GM12801 (cell line): ENCODE data around the gene POLR3E.

Experiments used
- TF ChIP-seq, protein P1 (sequence below): IDR thresholded peaks from one replicate; pipeline ENCODE4 v1.5.1; 2011; ENCODE audit warnings: control low read depth; ENCODE audit not compliant: insufficient read length; ENCODE audit errors: extremely low read depth

The POLR3E gene

DNA sequence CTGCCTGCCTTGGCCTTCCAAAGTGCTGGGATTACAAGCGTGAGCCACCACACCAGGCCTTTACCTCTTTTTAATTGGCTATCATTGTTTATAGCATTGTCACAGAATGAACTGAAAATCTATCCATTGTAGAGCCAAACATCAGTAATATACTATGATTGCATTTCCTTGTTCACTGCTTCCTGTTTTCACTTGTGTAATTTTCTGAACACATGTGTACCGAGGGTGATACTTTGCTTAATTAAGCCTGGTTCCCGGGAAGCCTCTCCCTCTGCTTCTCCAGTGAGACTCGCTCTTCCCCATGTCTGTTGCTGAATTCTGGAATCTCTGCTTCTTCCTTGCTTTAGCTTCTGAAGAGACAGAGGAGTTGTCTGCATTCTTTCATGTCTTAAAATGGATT lies 33.1 kb downstream of the POLR3E start:
- TF ChIP-seq, protein P1, sequence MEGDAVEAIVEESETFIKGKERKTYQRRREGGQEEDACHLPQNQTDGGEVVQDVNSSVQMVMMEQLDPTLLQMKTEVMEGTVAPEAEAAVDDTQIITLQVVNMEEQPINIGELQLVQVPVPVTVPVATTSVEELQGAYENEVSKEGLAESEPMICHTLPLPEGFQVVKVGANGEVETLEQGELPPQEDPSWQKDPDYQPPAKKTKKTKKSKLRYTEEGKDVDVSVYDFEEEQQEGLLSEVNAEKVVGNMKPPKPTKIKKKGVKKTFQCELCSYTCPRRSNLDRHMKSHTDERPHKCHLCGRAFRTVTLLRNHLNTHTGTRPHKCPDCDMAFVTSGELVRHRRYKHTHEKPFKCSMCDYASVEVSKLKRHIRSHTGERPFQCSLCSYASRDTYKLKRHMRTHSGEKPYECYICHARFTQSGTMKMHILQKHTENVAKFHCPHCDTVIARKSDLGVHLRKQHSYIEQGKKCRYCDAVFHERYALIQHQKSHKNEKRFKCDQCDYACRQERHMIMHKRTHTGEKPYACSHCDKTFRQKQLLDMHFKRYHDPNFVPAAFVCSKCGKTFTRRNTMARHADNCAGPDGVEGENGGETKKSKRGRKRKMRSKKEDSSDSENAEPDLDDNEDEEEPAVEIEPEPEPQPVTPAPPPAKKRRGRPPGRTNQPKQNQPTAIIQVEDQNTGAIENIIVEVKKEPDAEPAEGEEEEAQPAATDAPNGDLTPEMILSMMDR, result no peak

DNA sequence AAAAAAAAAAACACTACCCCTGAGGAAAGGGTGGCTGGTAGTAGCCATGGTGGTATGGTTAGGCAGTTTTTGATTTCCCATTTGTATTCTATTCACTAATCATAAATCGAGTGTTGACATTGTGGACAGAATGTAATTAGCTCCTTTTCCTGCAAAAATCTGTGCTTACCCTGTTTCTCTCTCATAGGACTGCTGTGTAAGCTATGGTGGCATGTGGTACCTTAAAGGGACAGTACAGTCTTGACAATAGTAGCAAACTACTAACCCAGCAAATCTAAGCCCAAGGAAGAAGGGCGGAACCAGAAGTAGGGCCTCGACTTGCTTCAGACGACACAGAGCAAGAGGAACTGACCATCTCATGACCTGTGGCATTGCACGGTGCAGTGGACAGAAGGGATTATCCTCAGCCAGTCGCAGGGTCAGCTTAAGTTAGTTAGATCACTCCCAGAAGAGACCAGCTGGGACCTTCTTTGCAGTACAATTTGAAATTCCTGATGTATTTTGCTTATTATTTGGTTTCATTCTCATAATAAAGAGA lies 36.3 kb downstream of the POLR3E start:
- TF ChIP-seq, protein P1, result no peak

DNA sequence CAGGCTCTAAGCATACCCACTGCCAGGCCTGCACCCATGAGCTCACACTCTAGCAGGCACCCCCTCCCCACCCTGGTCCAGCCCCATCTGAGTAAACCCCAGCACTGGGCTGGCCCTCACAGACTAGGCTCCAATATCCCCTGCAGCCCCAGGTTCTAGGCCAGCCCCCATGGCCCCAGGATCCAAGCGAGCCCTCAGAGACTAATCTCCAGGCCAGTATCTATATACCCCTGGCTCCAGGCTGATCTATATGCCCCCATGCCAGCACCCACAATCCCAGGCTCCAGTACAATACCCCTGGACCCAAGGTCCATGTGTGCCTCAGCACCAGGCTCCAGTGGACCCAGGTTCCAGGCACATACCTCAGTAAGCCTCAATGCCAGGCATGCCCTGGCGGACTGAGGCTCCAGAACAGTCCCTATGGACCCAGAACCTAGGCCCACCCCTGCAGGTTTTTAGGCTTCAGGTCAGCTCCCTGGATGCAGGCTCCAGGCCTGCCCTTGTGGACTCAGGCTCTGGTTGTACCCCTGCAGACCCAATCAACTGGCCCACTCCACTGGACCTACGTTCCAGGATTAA lies 38.5 kb downstream of the POLR3E start:
- TF ChIP-seq, protein P1, result no peak

DNA sequence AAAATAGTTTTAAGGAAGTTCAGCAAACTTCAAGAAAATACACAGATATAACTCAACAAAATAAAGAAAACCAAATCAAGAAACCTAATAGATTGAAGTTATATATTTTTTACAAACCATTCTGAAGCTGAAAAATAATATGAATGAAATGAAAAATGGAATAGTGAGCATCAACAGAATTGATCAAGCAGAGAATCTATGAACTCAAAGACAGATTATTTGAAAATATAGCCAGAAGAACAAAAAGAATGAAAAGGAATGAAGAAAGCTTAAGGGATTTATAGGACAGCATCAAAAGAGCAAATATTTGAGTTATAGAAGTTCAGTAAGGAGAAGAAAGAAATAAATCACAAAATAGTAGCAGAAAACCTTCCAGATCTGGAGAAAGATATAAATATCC lies 39.4 kb downstream of the POLR3E start:
- TF ChIP-seq, protein P1, result no peak

DNA sequence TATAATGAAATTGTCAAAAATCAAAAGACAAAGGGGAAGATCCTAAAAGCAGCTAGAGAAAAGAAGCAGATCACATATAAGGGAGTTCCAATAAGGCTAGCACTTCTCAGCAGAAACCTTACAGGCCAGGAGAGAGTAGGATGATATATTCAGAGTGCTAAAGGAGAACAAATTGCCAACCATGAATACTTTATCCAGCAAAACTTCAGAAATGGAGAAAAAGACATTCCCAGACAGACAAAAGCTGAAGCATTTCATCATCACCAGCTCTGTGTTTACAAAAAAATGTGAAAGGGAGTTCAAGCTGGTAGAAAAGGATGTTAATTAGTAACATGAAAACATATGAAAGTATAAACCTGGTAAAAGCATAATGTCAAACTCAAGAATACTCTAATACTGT lies 39.8 kb downstream of the POLR3E start:
- TF ChIP-seq, protein P1, result no peak

DNA sequence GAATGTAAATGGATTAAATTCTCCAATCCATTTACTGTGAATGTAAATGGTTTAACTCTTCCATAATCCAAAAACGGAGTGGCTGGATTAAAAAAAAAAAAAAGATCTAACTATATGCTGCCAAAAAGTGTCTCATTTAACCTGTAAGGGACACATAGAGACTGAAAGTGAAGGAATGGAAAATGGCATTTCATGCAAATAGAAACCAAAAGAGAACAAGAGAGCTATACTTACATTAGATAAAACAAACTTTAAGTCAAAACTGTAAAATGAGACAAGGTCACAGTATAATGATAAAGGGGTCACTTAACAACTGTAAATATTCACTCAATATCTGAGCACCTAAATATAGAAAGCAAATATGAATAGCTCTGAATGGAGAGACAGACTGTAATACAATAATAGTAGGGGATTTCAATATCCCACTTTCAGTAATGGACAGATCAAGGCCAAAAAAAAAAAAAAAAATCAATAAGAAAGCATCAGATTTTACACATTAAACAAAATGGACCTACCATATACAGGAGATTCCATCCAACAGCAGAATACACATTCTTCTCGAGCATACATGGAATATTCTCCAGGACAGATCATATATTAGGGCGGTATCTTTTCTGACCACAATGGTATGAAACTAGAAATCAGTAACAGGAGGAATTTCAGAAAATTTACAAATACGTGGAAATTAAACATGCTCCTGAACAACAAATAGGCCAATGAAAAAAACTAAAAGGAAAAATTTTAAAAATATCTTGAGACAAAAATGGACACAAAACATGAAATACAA lies 40.8 kb downstream of the POLR3E start:
- TF ChIP-seq, protein P1, result no peak

DNA sequence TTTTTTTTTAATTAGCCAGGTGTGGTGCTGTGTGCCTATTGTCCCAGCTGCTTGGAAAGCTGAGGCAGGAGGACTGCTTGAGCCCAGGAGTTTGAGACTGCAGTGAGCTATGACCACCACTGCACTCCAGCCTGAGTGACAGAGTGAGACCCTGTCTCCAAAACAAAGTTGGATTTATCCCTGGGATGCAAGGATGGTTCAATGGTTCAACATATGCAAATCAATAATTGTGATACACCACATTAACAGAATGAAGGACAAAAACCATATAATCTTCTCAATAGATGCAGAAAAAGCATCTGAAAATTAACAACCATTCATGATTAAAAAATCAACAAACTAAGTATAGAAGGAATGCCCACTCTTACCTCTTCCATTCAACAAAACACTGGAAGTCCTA lies 43.7 kb downstream of the POLR3E start:
- TF ChIP-seq, protein P1, result no peak
